ENCODE measurements around the gene ESRRG.

Gene ESRRG

GRCh38 chr1:216627252-216627651 is 96.0 kb downstream of the ESRRG start:
- no peak for DNase-seq (ENCODE audit: low spot score)

- no peak for DNase-seq (ENCODE audit: low spot score)
Observed at GRCh38 chr1:216626394-216627067, 96.7 kb downstream of the ESRRG start.

GRCh38 chr1:216621536-216621935 is 101.7 kb downstream of the ESRRG start:
- no peak for DNase-seq (ENCODE audit: low spot score)

- no peak for DNase-seq (ENCODE audit: low spot score)
Observed at GRCh38 chr1:216617081-216617875, 106.0 kb downstream of the ESRRG start.

- no peak for DNase-seq (ENCODE audit: low spot score)
Observed at GRCh38 chr1:216616425-216616824, 106.8 kb downstream of the ESRRG start.

GRCh38 chr1:216614011-216614934 is 109.0 kb downstream of the ESRRG start:
- no peak for DNase-seq (ENCODE audit: low spot score)

GRCh38 chr1:216612291-216612690 is 110.9 kb downstream of the ESRRG start:
- no peak for DNase-seq (ENCODE audit: low spot score)

- no peak for DNase-seq (ENCODE audit: low spot score)
Observed at GRCh38 chr1:216607067-216607697, 116.0 kb downstream of the ESRRG start.

GRCh38 chr1:216606047-216606637 is 117.1 kb downstream of the ESRRG start:
- no peak for DNase-seq (ENCODE audit: low spot score)

GRCh38 chr1:216604771-216605170 is 118.5 kb downstream of the ESRRG start:
- DNase-seq (ENCODE audit: low spot score) = no peak

- DNase-seq (ENCODE audit: low spot score) = peak; percentile 86
Observed at GRCh38 chr1:216600730-216601609, 122.3 kb downstream of the ESRRG start.

GRCh38 chr1:216599851-216600250 is 123.4 kb downstream of the ESRRG start:
- DNase-seq (ENCODE audit: low spot score) = no peak

GRCh38 chr1:216598448-216598847 is 124.8 kb downstream of the ESRRG start:
- no peak for DNase-seq (ENCODE audit: low spot score)

- no peak for DNase-seq (ENCODE audit: low spot score)
Observed at GRCh38 chr1:216596281-216596862, 126.9 kb downstream of the ESRRG start.

GRCh38 chr1:216587715-216588114 is 135.5 kb downstream of the ESRRG start:
- no peak for DNase-seq (ENCODE audit: low spot score)

- DNase-seq (ENCODE audit: low spot score) = no peak
Observed at GRCh38 chr1:216582151-216582550, 141.1 kb downstream of the ESRRG start.

GRCh38 chr1:216580538-216581057 is 142.6 kb downstream of the ESRRG start:
- no peak for DNase-seq (ENCODE audit: low spot score)

- no peak for DNase-seq (ENCODE audit: low spot score)
Observed at GRCh38 chr1:216576234-216576937, 146.8 kb downstream of the ESRRG start.

- no peak for DNase-seq (ENCODE audit: low spot score)
Observed at GRCh38 chr1:216566641-216567205, 156.5 kb downstream of the ESRRG start.

All from globus pallidus (tissue), 1 donor.